DOHH2 (cell line): ENCODE data around the gene RPTOR.

Experiments
- H3F3A ChIP-seq: fragments of 200-600 bp; sonication (generic), shearing (Covaris generic); 2 replicates; pipeline ENCODE4 v1.6.0; 2016; ENCODE audit warnings: antibody characterized with exemption, mild to moderate bottlenecking; ENCODE audit not compliant: control insufficient read depth, insufficient read depth
- H3K27ac ChIP-seq: fragments of 200-600 bp; sonication (generic); 2 replicates; pipeline ENCODE4 v1.5.1; 2014; ENCODE audit warnings: low read depth, mild to moderate bottlenecking, low read length, moderate library complexity
- H3K27me3 ChIP-seq: fragments of 200-600 bp; sonication (generic); 2 replicates; pipeline ENCODE4 v1.6.1; 2014; ENCODE audit warnings: mild to moderate bottlenecking, low read length, mixed read lengths; ENCODE audit not compliant: control insufficient read depth
- H3K36me3 ChIP-seq: fragments of 200-600 bp; sonication (generic); 2 replicates; pipeline ENCODE4 v1.6.1; 2014; ENCODE audit warnings: mild to moderate bottlenecking, low read length, moderate library complexity, mixed read lengths; ENCODE audit not compliant: control insufficient read depth
- H3K4me1 ChIP-seq: fragments of 200-600 bp; sonication (generic); 2 replicates; pipeline ENCODE4 v1.6.1; 2014; ENCODE audit warnings: mild to moderate bottlenecking, low read length, mixed read lengths; ENCODE audit not compliant: control insufficient read depth
- H3K4me2 ChIP-seq: fragments of 200-600 bp; sonication (generic); 2 replicates; pipeline ENCODE4 v1.6.0; 2014; ENCODE audit warnings: mild to moderate bottlenecking, low read length, moderate library complexity
- H3K4me3 ChIP-seq: fragments of 200-600 bp; sonication (generic); 2 replicates; pipeline ENCODE4 v1.5.1; 2014; ENCODE audit warnings: mild to moderate bottlenecking, low read length, mixed read lengths
- H3K79me2 ChIP-seq: fragments of 200-600 bp; sonication (generic); 2 replicates; pipeline ENCODE4 v1.6.1; 2014; ENCODE audit warnings: mild to moderate bottlenecking, low read length, mixed read lengths; ENCODE audit not compliant: control insufficient read depth
- H3K9me2 ChIP-seq: fragments of 200-600 bp; sonication (generic); replicated peaks from 2 replicates; pipeline ENCODE4 v1.6.1; 2014; ENCODE audit warnings: mild to moderate bottlenecking, low read length, mixed read lengths; ENCODE audit not compliant: control insufficient read depth
- H3K9me3 ChIP-seq: fragments of 200-600 bp; sonication (generic); 2 replicates; pipeline ENCODE4 v1.6.1; 2014; ENCODE audit warnings: antibody characterized with exemption, low read length, mixed read lengths; ENCODE audit not compliant: control insufficient read depth, insufficient read depth
- H4K20me1 ChIP-seq: fragments of 200-600 bp; sonication (generic); 2 replicates; pipeline ENCODE4 v1.6.0; 2014; ENCODE audit warnings: low read depth, mild to moderate bottlenecking, antibody characterized with exemption, low read length, moderate library complexity; ENCODE audit not compliant: control insufficient read depth, insufficient read depth
- EZH2phosphoT487 ChIP-seq: fragments of 200-600 bp; sonication (generic); IDR thresholded peaks from 2 replicates; pipeline ENCODE4 v1.6.1; 2017; ENCODE audit warnings: borderline replicate concordance, mild to moderate bottlenecking, antibody characterized with exemption, low read length, moderate library complexity, mixed read lengths
- TF ChIP-seq, protein P1 (sequence below): fragments of 200-600 bp; sonication (generic); IDR thresholded peaks from one replicate; pipeline ENCODE4 v1.5.1; 2014; ENCODE audit warnings: antibody characterized with exemption, mild to moderate bottlenecking, low read depth, low read length; ENCODE audit not compliant: poor library complexity, severe bottlenecking

The RPTOR gene

DNA sequence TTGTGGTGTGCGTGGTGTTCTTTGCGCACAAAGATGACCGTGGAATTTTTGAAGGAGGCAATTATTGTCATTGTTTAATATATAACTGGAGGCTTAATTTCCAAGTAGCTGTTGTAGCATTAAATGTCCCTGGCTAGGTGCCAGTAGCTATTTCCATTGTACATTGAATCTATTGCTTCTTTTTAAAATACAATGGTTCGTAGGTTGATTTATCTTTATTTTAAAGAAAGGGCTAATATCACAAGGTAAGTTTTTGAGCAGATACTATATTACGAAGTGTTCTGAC lies 127.1 kb downstream of the RPTOR start:
- peaks cover 70% of the 10 kb centered on the region for H3K79me2 ChIP-seq

GRCh38 chr17:80673152-80673920 lies 128.7 kb downstream of the RPTOR start:
- H4K20me1 ChIP-seq: 0 out of 2 replicates have a peak, but pooled peaks cover 7% of the 10 kb centered on the region
- peaks cover 68% of the 10 kb centered on the region for H3K79me2 ChIP-seq
- H3K4me1 ChIP-seq: peaks cover 17% of the 10 kb centered on the region
- no peaks in the 10 kb centered on the region for H3F3A ChIP-seq
- no peak overlapping the region for H3K27ac ChIP-seq
- no peaks in the 10 kb centered on the region for H3K27me3 ChIP-seq
- H3K4me3 ChIP-seq: no peak overlapping the region
- no peaks in the 10 kb centered on the region for H3K9me2 ChIP-seq
- no peaks in the 10 kb centered on the region for H3K9me3 ChIP-seq
- no peaks in the 10 kb centered on the region for H3K36me3 ChIP-seq
- no peak for TF ChIP-seq EZH2phosphoT487
- TF ChIP-seq, protein P1, sequence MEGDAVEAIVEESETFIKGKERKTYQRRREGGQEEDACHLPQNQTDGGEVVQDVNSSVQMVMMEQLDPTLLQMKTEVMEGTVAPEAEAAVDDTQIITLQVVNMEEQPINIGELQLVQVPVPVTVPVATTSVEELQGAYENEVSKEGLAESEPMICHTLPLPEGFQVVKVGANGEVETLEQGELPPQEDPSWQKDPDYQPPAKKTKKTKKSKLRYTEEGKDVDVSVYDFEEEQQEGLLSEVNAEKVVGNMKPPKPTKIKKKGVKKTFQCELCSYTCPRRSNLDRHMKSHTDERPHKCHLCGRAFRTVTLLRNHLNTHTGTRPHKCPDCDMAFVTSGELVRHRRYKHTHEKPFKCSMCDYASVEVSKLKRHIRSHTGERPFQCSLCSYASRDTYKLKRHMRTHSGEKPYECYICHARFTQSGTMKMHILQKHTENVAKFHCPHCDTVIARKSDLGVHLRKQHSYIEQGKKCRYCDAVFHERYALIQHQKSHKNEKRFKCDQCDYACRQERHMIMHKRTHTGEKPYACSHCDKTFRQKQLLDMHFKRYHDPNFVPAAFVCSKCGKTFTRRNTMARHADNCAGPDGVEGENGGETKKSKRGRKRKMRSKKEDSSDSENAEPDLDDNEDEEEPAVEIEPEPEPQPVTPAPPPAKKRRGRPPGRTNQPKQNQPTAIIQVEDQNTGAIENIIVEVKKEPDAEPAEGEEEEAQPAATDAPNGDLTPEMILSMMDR: no peak
- H3K4me2 ChIP-seq: peak overlapping the region; percentile 39

More for the DNA sequence above, 127.1 kb downstream of the RPTOR start:
- Histone ChIP-seq H3K4me2 (no peak overlapping the region), H4K20me1 (0 out of 2 replicates have a peak, but pooled peaks cover 7% of the 10 kb centered on the region), H3K4me1 (peaks cover 30% of the 10 kb centered on the region), H3K36me3 (peaks cover 2% of the 10 kb centered on the region; the same call in 1 of the 2 replicates), H3K27me3 (no peaks in the 10 kb centered on the region), H3K9me2 (no peaks in the 10 kb centered on the region), H3F3A (no peaks in the 10 kb centered on the region), H3K4me3 (no peak overlapping the region), H3K27ac (no peak overlapping the region), H3K9me3 (no peaks in the 10 kb centered on the region)
- no peak for TF ChIP-seq EZH2phosphoT487

GRCh38 chr17:80675438-80676095 lies 130.9 kb downstream of the RPTOR start:
- Histone ChIP-seq H3K27me3 (no peaks in the 10 kb centered on the region), H3K9me2 (no peaks in the 10 kb centered on the region), H3K79me2 (peaks cover 65% of the 10 kb centered on the region), H3K4me1 (peaks cover 17% of the 10 kb centered on the region), H3K9me3 (no peaks in the 10 kb centered on the region), H3F3A (no peaks in the 10 kb centered on the region), H3K4me3 (no peak overlapping the region), H3K27ac (no peak overlapping the region), H4K20me1 (0 out of 2 replicates have a peak, but pooled peaks cover 7% of the 10 kb centered on the region), H3K4me2 (no peak overlapping the region), H3K36me3 (no peaks in the 10 kb centered on the region)
- TF ChIP-seq, protein P1: no peak
- TF ChIP-seq EZH2phosphoT487: no peak

GRCh38 chr17:80676096-80676466 lies 131.4 kb downstream of the RPTOR start:
- H3K36me3 ChIP-seq: no peaks in the 10 kb centered on the region
- 0 out of 2 replicates have a peak, but pooled peaks cover 5% of the 10 kb centered on the region for H4K20me1 ChIP-seq
- no peaks in the 10 kb centered on the region for H3K27me3 ChIP-seq
- H3K4me1 ChIP-seq: peaks cover 15% of the 10 kb centered on the region
- peaks cover 64% of the 10 kb centered on the region for H3K79me2 ChIP-seq
- no peak overlapping the region for H3K27ac ChIP-seq
- no peaks in the 10 kb centered on the region for H3K9me3 ChIP-seq
- no peaks in the 10 kb centered on the region for H3F3A ChIP-seq
- H3K4me2 ChIP-seq: no peak overlapping the region
- no peak for TF ChIP-seq EZH2phosphoT487
- TF ChIP-seq, protein P1: no peak
- no peaks in the 10 kb centered on the region for H3K9me2 ChIP-seq
- no peak overlapping the region for H3K4me3 ChIP-seq
